Mammary epithelial cell (primary cell): ENCODE results near the gene LRRN3.

Source experiments
- EZH2 ChIP-seq: IDR thresholded peaks from 2 replicates; pipeline ENCODE4 v1.6.1; 2012; ENCODE audit warnings: low read length, inconsistent platforms, borderline replicate concordance
- TF ChIP-seq, protein P1 (sequence below), 2 donors: IDR thresholded peaks in 1 of 2; conservative IDR thresholded peaks in 1 of 2; 2 replicates each; pipeline ENCODE4 v1.5.1; 2011 to 2012; ENCODE audit warnings: inconsistent platforms in 2 of 2, low read length in 2 of 2, mild to moderate bottlenecking in 2 of 2, control low read depth in 1 of 2, low read depth in 1 of 2; ENCODE audit not compliant: insufficient read depth in 1 of 2; ENCODE audit errors: extremely low read depth in 1 of 2

- no peak for TF ChIP-seq EZH2
- TF ChIP-seq, protein P1, sequence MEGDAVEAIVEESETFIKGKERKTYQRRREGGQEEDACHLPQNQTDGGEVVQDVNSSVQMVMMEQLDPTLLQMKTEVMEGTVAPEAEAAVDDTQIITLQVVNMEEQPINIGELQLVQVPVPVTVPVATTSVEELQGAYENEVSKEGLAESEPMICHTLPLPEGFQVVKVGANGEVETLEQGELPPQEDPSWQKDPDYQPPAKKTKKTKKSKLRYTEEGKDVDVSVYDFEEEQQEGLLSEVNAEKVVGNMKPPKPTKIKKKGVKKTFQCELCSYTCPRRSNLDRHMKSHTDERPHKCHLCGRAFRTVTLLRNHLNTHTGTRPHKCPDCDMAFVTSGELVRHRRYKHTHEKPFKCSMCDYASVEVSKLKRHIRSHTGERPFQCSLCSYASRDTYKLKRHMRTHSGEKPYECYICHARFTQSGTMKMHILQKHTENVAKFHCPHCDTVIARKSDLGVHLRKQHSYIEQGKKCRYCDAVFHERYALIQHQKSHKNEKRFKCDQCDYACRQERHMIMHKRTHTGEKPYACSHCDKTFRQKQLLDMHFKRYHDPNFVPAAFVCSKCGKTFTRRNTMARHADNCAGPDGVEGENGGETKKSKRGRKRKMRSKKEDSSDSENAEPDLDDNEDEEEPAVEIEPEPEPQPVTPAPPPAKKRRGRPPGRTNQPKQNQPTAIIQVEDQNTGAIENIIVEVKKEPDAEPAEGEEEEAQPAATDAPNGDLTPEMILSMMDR (conservative IDR thresholded peaks at IDR 0.05 in 1 of 2, IDR thresholded peaks at IDR 0.05 in 1 of 2; ENCODE audit: extremely low read depth in 1 of 2, insufficient read depth in 1 of 2, low read depth in 1 of 2, low read length in 2 of 2), result no peak
These were observed 57.0 kb downstream of the LRRN3 start for GRCh38 chr7:111147708-111148533.
